Measurements from ENCODE around the gene MSRB3.
"Not testable (repeated sequence)": the region's sequence is repeated elsewhere in the genome, so short reads cannot be mapped to it uniquely, and the experiment has no call there.

The MSRB3 gene

DNA sequence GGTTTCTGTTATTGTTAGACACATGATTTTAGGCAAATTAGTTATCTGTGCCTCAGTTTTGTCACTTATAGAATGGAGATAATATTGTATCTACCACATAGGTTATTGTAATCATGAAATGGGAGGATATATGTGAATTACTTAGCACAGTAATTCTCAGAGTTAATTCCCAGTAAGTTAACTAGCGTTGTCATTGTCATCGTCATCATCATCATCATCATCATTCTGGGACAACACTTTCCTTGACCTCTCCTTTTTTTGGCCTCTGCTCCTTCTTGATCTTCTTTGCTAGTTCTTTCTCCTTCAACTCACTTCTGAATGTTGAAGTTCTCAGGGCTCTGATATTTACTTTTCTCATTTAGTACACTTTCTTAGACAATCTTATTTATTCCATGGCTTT is 13.8 kb downstream of the MSRB3 start:
- no peak for DNase-seq

DNA sequence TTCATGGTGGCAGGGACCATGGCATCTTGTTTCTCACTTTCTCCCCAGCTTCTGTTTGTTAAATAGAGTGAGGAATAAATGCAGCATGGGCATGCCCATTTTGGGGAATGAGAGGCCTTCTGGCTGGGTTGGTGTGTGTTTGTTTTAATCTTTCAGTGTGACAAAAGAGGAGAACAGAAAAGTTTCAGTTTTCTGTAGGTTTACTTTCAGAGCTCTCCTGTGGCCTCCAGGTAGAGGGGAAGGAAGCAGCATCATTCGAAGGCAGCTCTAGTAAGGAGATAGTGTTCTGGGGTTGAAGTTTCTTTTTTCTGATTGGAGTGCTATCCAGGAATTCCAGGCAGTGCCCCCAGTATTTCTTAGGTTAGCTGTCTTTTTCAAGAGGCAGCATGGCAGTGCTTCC is 15.3 kb downstream of the MSRB3 start:
- no peak for DNase-seq

DNA sequence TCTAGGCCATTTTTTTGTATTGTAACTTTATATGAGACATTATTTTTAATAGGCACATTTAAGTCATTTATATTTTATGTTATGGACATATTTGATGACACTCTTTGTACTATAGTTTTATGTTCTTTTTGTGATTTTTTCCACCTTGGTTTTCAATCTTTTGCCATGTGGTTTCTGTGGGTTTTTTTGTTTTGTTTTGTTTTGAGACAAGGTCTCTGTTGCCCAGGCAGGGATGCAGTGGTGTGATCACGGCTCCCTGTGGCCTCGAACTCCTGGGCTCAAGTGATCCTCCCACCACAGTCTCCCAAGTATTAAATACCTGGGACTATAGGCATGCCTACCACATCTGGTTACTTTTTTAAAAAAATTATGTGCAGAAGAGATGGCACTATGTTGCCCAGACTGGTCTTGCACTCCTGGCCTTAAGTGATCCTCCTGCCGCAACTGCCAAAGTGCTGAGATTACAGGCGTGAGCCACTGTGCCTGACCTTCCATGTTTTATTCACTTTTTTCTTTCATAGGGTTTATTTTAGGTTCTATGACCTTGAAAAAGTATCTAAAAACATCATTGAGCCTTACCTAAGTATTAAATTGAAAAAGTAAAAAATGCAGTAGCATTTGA is 16.3 kb downstream of the MSRB3 start:
- no peak for DNase-seq

DNA sequence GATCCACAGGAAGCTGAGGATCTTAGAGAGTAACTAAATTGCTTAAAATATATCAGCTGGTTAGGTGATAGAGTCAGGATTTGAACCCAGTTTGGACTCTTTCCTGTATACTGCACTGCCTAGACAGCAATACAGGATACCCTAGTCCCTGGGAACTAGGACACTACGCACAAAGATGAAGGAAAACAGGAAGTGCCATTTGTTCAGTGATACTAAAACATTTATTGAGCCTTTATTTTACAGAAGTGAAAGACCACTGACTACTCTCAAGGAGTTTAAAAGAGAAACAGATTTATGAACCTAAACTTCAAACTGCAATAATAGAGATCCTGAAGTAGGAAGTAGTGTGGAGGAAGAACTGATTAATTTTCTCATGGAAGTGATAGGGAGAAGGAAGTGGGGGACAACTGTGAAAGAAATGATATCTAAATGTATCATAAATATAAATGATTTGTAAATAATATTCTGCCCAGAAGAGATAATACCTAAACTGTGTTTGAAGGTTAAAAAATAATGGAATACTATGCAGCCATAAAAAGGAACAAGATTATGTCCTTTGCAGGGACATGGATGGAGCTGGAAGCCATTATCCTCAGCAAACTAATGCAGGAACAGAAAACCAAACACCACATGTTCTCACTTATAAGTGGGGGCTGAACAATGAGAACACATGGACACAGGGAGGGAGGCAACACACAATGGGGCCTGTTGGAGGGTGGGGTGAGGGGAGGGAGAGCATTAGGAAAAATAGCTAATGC is 18.2 kb downstream of the MSRB3 start:
- no peak for DNase-seq

DNA sequence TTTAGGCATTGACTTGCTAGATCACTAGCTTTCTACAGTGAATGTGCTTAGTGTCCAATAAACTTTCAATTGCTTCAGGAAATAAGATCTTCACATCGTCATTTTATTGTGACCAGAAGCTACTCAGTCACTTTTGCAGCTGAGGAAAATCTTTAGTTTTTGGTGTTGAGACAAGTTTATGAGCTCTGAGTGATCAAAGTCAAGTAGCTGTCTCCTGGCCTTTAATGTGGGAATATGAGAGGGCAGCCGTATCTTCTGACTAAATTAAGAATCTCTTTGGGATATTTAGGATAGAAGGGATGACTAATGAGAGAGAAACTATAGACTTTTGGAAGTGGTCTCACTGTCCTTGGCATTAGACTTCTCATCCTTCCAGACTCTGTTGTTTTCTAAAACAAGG is 21.6 kb downstream of the MSRB3 start:
- no peak for DNase-seq

DNA sequence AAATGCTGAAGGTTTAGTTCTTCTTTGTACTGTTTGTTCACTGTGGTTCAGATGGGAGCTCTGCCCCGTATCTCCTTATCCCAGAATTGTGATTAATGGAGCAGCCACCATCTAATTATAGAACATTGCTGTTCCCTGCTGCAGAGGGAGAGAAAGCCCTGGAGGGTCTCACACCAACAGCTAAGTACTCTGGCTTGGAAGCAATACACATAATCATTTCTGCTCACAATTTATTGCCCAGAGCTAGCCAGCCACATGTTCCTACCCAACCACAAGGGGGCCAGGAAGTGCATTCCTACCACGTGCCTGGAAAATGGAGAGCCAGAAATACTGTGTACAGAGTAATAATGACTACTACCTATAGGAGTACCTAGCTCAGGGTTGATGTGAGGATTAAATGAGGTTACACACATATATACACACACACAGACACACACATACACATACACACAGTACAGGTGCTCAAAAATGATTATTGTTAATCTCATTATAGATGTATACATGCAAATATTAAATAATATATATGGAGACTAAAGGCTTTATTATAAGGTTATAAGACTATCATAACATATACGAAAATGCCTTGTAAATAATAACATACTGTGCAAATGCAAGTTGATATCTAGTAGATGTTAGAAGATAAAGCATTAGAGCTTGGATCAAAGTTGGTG is 22.3 kb downstream of the MSRB3 start:
- DNase-seq: no peak

DNA sequence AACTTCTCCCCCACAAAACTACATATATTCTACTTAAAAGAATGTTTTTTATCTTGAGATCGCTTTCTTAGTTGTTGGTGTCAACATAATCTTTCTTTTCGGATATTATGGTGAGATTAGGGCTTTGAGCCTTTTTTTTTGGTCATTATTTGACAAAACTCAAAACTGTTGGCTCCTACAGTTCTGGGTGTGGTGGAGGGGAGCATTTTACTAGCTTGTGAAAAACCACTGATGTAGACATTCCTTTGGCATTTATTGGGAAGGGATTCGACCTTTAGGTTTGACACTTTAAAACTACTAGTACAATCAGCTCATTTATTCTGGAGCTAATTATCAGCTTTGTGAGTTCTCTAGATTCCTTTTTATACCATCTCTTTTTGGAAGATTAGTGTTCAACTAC is 24.4 kb downstream of the MSRB3 start:
- DNase-seq: no peak

DNA sequence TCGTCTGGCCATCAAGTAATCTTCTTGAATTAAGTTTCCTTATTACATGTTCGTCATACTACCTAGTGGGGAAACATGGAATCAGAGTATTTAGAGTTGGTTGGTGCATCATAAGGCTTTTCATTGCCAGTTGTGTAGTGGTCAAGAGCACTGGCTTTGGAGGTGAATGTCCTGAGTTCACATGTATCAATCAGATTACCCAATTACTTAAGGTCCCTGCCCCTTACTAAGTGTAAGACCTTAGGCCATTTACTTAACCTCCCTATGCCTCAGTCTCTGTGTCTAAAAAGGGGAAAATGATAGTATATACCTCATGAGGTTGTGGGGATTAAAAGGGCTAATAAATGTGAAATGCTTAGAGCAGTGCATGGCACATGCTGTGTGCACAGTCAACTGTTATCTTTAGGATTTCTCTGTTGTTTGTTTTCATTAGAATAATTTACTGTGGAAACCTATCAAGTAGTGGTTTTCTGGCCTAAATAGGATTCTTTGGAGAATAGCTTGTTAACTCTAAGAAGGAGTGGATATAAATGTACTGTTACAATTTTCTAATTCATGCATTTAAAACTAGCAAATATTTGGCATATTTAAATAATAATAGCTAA is 27.0 kb downstream of the MSRB3 start:
- no peak for DNase-seq

DNA sequence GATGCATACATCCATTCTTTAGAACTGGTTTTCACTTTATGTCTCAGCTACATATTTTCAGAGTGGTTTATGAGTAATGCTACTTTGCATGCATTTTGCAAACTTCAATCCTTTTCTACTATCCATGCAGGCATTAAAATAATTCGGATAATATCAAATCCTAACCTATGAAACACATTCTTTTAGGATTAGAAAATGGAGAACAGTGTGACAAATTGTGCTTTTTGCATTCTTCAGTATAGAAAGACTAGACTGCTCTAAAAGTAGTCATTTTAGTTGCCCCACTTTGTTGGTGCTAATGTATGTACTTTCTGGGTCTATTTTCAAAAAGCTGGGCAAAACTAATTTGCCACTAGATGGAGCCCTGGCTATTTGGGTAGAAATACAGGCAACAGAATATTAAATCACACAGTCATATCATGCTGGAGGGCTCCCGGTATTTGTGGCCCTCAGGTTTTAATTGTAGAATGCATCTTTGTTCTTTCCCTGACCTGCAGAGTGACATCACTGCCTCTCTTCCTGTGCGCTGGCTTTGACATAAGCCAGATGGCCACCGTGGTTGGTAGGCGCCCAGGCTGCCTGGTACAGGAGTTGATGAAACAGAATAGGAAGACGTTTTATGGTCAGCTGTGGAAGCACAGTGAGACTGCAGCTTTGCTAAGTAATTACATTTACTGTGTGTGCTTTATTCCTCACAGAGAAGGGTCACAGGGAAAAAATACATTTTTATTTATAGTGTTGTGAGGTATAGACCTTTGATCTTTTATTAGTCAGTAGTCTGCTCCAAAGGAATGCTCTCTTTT is 28.1 kb downstream of the MSRB3 start:
- DNase-seq: no peak

DNA sequence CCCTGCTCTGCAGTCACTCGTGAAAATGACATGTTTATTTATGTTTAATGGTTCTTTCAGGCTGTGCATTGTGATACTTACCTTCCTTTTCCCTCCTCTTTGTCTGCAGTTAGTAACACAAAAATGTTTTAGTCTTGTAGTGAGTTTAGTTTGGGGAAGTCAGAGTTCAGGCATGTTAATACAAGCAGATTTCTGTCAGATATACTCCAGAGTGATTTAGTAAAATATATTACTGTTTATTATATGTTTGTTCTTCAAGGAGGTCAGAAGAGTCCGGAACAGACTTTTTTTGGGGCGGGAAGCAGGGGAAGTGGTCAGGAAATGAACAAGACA is 28.7 kb downstream of the MSRB3 start:
- no peak for DNase-seq

DNA sequence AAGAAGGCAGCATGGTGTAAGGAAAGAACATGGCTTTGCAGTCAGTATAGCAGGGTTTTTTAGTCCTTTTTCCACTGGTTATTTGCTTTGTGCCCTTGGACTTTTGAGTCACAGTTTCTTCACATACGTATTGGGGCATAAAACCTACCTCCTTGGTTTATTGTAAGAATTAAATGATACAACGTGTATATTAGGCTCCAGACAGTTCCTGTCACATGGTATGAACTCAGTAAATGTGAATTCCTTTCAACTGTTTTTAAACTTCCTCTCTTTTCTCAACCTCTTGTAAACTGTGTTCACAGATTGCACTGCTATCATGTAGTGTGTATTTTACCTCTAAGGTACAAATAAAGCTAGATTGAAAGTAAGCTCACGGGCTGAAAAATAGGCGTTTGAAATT is 29.5 kb downstream of the MSRB3 start:
- no peak for DNase-seq

DNA sequence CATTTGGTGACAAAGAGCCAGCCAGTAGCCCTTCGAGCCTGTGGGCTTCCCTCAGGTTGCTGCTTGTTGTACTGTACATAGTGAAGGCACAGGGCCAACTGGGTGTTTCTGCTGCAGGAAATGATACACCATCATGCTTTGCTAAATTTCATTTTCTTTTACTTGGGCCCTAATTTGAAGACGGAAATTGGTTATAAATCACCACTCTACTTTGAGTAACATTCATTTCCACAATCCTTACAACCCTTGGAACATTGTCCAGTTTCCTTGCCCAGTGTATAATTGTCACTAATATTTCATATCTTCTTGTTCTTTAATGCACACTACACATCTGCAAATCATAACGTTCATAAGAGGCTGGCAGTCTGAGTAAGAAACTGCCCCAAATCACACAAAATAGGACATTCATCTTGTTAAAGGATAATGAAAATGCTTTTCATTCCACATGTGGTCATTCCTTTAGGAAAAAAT is 30.2 kb downstream of the MSRB3 start:
- DNase-seq: no peak

DNA sequence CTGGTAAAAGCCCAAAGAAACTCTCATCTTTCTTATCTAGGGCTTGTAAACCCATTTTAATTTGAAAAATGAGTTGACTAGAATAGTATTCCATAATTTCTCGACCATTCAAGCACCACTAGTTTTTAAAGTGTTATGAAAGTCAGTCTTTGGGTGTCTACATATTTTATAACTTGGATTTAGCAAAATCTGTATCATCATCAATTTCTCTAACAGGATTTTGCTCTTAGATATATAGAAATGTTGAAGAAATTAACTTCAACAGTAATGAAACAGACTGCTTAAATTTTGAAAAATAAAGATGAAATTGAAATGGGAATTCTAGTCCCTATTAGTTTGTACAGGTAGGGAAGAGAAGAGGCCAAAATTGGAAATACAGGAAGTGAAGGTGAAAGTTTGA is 32.8 kb downstream of the MSRB3 start:
- no peak for DNase-seq

DNA sequence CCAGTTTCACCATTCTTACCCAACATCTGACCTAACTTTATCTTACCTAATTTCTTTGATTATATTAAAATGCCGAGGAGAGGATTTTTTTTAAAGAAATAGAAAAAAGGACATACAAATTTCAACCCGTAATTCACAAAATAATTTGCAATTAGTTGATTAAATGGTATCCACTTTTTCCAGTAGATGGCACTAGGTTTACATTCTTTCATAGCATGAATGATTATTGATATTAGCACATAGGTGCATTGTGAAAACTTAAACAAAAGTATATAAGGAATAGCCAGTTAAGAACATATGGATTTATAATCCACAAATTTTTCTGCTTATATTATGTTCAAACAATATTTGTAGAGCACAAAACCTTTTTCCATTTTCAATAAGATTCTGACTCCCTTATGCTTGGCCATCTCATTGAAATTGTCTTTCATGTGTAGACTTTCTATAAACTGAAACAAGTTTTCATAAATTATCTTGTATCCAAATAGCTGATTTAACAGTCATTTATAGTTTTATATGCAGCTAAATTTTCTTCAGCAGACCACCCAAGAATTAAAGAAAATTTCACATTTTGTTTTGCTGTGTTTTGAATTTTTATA is 35.3 kb downstream of the MSRB3 start:
- DNase-seq: no peak

DNA sequence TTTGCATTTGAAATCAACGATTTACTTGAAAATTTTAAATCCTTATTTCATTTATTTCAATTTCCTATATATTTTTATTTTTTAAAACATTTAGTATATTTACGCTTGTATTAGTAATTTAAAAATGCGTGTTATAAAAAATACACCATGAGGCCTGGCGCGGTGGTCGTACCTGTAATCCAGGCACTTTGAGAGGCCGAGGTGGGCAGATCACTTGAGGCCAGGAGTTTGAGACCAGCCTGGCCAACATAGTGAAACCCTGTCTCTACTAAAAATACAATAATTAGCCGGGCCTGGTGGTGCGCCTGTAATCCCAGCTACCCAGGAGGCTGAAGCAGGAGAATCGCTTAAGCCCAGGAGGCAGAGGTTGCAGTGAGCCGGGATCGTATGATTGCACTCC is 36.8 kb downstream of the MSRB3 start:
- not testable (repeated sequence) for DNase-seq

DNA sequence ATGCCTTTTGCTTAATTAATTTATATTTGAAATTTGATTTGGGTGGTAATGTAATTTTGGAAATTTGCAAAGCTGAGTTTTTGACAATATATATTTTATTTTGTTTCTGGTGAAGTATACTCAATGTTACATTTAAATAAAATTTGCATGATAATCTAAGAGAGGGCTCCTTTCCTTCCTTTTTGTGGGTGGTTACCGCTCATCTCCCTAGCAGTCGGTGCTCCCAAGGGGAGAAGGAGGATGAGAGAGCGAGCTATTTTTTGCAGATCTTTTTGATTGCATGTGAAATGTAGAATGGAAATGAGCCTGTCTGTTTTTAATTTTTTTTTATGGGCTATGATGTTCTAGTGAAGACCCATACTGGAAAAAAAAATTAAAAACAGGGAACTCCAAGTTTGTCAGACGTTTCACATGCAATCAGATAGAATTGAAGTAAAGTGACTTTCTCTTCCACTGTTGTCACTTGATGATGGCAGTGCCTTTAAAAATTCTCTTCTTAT is 39.8 kb downstream of the MSRB3 start:
- DNase-seq: no peak

DNA sequence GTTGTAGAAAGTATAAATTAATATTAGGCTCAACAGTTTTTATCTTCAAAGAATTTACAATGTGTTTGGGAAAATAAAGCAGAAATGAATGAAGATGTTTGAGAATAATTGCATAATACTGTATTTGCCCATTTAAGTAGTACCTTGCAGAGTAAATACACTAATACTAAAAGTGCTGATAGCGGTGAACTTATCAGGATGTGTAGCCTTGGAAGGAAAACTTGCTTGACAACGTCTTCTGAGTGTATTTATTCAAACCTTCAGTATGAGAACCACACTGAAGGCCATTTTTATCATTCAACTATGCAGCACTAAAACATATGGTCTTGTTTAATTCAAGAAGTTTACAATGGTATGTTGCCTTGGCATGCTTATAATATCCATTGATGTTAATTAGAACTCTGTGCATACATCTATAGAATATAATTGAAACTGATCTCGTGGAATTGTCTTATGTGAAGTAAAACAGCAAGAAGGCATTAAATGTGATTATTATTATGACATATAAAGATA is 41.3 kb downstream of the MSRB3 start:
- DNase-seq: no peak

DNA sequence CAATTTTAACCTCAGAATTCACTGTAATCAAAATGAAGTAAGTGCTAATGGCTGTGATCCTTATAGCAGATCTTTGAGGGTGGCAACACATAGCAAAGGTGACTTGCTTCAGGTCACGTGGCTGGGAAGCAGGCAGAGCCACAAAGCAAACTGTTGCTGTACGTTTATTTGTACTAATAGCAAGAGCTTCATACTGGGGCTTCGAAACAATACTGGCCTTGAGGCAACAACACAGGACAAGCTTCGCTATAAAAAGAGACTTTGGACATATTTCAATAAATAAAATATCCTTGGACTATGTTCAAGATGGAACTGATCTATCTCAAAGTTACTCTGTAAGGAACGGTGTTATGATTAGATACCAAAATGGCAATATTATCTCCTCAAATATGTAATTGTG is 44.6 kb downstream of the MSRB3 start:
- no peak for DNase-seq

DNA sequence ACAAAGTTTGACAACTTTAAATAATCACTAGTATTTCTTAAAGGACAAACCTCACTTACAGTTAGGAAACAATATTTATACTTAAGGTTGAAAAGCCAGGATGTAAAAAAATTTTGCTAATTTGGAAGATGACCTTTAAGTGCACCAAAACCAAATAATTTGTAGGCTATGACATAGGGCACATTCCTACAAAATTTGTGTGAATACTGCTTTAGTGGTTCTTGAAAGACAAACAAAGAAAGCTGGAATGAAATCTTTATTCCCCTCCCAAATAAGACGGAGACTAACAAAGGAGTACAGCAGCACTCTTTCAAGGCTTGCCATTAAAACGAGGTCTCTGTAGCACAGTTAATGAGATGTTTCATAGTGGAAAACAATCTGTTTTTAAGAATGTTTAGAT is 45.6 kb downstream of the MSRB3 start:
- no peak for DNase-seq

DNA sequence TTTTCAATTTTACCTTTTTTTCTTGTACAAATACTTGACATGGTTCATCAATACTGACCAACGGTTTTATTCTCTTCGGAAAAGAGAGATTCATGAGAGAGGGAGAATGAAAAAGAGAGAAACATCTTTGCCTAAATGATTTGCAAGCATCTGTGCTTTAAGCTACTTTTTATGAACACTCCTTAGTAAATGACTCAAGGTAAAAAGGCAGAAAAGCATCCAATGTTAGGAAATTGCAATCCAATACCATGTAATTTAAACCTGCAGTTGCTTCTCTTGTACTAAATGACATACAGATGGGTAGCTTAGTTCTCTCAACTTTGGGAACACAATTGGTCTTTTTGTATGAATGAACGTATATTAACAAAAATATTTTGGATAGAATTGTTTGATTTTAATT is 46.1 kb downstream of the MSRB3 start:
- no peak for DNase-seq

DNA sequence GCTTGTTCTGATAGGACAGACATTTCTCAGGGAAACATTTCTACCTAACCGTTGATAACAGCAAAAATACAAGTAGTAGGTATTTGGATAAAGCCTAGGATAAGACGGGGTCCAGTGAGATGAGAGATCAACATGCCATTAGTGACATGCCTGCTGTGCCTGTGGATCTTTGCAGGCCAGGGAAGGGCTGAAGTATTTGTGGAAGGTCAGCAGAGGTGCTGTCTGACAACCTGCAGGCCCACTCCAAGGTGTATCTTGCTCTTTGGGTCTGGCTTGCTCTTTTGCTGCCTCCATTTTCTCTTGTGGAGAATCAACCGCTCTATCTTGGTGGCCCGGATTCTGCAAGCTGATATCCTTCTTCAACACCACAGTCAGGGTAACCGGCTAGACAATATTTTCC is 46.7 kb downstream of the MSRB3 start:
- no peak for DNase-seq

DNA sequence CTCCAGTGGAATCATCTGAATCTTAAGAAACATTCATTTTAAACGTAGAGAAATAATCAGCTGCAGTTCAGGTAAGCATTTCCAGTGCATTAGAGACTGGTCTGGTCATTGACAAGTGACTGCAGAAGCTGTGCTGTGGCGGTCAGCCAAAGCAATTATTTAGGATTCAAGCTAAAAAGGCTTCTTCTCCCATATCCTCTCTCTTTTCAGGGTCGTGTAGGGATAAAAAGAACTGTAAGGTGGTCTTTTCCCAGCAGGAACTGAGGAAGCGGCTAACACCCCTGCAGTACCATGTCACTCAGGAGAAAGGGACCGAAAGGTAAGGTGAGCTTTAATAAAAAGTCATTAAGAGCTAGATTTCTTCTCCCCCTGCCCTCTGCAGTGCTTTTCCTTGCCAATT is 48.1 kb downstream of the MSRB3 start:
- no peak for DNase-seq

All from DMS79 treated with DMSO at 0.1 percent for 48 hours (cell line).